HG03135 (cell line): Measurements from ENCODE around the gene REXO1.
"Not testable (repeated sequence)": the region's sequence is repeated elsewhere in the genome, so short reads cannot be mapped to it uniquely, and the experiment has no call there.

Experiments
- ATAC-seq: cut with Tn5 transposase; IDR thresholded peaks from one replicate; pipeline ENCODE4 v1.9.1; 2021; ENCODE audit warnings: mild to moderate bottlenecking, moderate library complexity; ENCODE audit not compliant: unreplicated experiment

REXO1 gene

GRCh38 chr19:1875646-1876495 lies 27.6 kb upstream of the REXO1 start:
- peak; percentile 78 for ATAC-seq

GRCh38 chr19:1875265-1875645 lies 27.0 kb upstream of the REXO1 start:
- not testable (repeated sequence) for ATAC-seq

- no peak for ATAC-seq
Observed at GRCh38 chr19:1874554-1875185, 26.4 kb upstream of the REXO1 start.

GRCh38 chr19:1873524-1874473 lies 25.5 kb upstream of the REXO1 start:
- ATAC-seq: no peak

GRCh38 chr19:1872807-1873523 lies 24.7 kb upstream of the REXO1 start:
- no peak for ATAC-seq

- ATAC-seq: no peak
Observed at GRCh38 chr19:1871630-1872029, 23.3 kb upstream of the REXO1 start.

GRCh38 chr19:1871140-1871597 lies 22.9 kb upstream of the REXO1 start:
- ATAC-seq: no peak

GRCh38 chr19:1868971-1869370 lies 20.7 kb upstream of the REXO1 start:
- no peak for ATAC-seq

GRCh38 chr19:1867349-1867724 lies 19.1 kb upstream of the REXO1 start:
- ATAC-seq: no peak

- no peak for ATAC-seq
Observed at GRCh38 chr19:1866693-1867348, 18.5 kb upstream of the REXO1 start.

GRCh38 chr19:1865172-1866010 lies 17.1 kb upstream of the REXO1 start:
- no peak for ATAC-seq

- ATAC-seq: peak; percentile 33
Observed at GRCh38 chr19:1864480-1865171, 16.3 kb upstream of the REXO1 start.

- ATAC-seq: peak; percentile 51
Observed at GRCh38 chr19:1863638-1864479, 15.6 kb upstream of the REXO1 start.

GRCh38 chr19:1863328-1863637 lies 15.0 kb upstream of the REXO1 start, which contains the start of gene KLF16:
KLF16 (minus strand) TSS chr19:1863579; CDS start chr19:1863497, 82 bp downstream.
- no peak for ATAC-seq

- ATAC-seq: peak; percentile 0
Observed at GRCh38 chr19:1862424-1863327, 14.4 kb upstream of the REXO1 start.

GRCh38 chr19:1862068-1862423 lies 13.8 kb upstream of the REXO1 start:
- ATAC-seq: no peak

GRCh38 chr19:1861599-1862031 lies 13.3 kb upstream of the REXO1 start:
- ATAC-seq: no peak
